Breast epithelium (tissue), 4 donors: ENCODE measurements around the gene MACROD1. TPM values are rescaled to one million over a fixed set of nuclear protein-coding genes. Genes with fewer than 3 reads are reported as not detected.
"Not testable (repeated sequence)": the region's sequence is repeated elsewhere in the genome, so short reads cannot be mapped to it uniquely, and the experiment has no call there.

Source experiments
- DNase-seq, 2 donors: peaks; one replicate each; pipeline ENCODE4 v3.0.0-alpha.2; 2019; ENCODE audit warnings: low spot score in 2 of 2
- H3K27ac ChIP-seq, 2 donors: fragments of 200-600 bp; sonication (generic) in 1 of 2; one replicate each; pipeline ENCODE4 v1.5.1; 2016 to 2019; ENCODE audit warnings: mild to moderate bottlenecking in 1 of 2
- H3K27me3 ChIP-seq, 2 donors: fragments of 200-600 bp; sonication (generic) in 1 of 2; one replicate each; pipeline versions ENCODE4 v1.5.1 to v1.6.0; 2017 to 2019; ENCODE audit warnings: control low read depth in 1 of 2, mild to moderate bottlenecking in 1 of 2
- H3K36me3 ChIP-seq: fragments of 200-600 bp; one replicate; pipeline ENCODE4 v1.5.1; 2019
- H3K4me1 ChIP-seq, 2 donors: fragments of 200-600 bp; sonication (generic); one replicate each; pipeline ENCODE4 v1.5.1; 2016 to 2019; ENCODE audit warnings: control low read depth in 1 of 2
- H3K4me3 ChIP-seq, 3 donors: fragments of 200-600 bp; sonication (generic); 1 replicate in 2 of 3; 2 replicates in 1 of 3; pipeline ENCODE4 v1.5.1; 2016 to 2019; ENCODE audit warnings: mild to moderate bottlenecking in 3 of 3, moderate library complexity in 2 of 3
- H3K9me3 ChIP-seq, 2 donors: fragments of 200-600 bp; sonication (generic) in 1 of 2; one replicate each; pipeline ENCODE4 v1.5.1; 2016 to 2019; ENCODE audit warnings: control low read depth in 1 of 2
- POLR2A ChIP-seq: fragments of 450-650 bp; IDR thresholded peaks from one replicate; pipeline ENCODE4 v1.6.1; 2016; ENCODE audit warnings: antibody characterized with exemption, mild to moderate bottlenecking, moderate library complexity
- POLR2AphosphoS5 ChIP-seq, 3 donors: sonication (generic); formaldehyde crosslinking; IDR thresholded peaks; one replicate each; pipeline ENCODE4 v1.6.1; 2017; ENCODE audit warnings: antibody characterized with exemption in 3 of 3
- intact Hi-C: fragments of 100-400 bp; cut with DNase I; formaldehyde crosslinking; loops from one replicate; pipeline ENCODE4 v1.15.1; 2023; ENCODE audit warnings: low total_unique reads
- total RNA-seq, 3 donors: library from RNA; depleted of rRNA; stranded (reverse); fragments of >200 nt; gene quantifications; one replicate each; pipeline ENCODE4 v1.1.0, GENCODE V29; 2016
- TF ChIP-seq, protein P1 (sequence below), 3 donors: fragments of 450-650 bp; IDR thresholded peaks; one replicate each; pipeline ENCODE4 v1.5.1; 2016 to 2017; ENCODE audit warnings: antibody characterized with exemption in 3 of 3, mild to moderate bottlenecking in 3 of 3, moderate library complexity in 3 of 3

MACROD1 gene
- total RNA-seq, 3 donors from 2014 or later: 19.7 to 113 (median 40.3) TPM

DNA sequence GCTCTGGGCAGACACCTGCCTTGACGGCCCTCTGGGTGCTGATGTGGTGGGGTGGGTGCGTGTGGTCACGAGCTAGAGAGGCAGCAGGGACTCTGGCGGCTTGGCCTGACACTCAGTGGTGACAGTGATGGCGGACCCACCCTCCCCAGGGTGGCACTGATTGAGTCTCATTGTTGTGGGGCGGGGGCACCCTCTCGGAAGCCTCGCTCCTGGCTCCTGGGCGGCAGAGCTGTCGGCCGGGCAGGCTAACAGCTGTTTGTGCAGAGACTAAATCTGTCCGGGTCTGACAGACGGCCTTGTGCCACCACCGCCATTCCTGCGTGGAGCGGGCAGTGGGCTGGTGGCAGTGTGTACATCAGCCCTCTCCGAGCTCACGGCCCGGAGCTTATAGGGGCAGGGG is 114.6 kb downstream of the MACROD1 start:
- intact Hi-C loops: no loop called here
- H3K9me3 ChIP-seq: no peaks in the 10 kb centered on the region
- no peaks in the 10 kb centered on the region for H3K36me3 ChIP-seq
- TF ChIP-seq POLR2A: no peak
- TF ChIP-seq POLR2AphosphoS5 (IDR thresholded peaks at IDR 0.05): no peak
- TF ChIP-seq, protein P1, sequence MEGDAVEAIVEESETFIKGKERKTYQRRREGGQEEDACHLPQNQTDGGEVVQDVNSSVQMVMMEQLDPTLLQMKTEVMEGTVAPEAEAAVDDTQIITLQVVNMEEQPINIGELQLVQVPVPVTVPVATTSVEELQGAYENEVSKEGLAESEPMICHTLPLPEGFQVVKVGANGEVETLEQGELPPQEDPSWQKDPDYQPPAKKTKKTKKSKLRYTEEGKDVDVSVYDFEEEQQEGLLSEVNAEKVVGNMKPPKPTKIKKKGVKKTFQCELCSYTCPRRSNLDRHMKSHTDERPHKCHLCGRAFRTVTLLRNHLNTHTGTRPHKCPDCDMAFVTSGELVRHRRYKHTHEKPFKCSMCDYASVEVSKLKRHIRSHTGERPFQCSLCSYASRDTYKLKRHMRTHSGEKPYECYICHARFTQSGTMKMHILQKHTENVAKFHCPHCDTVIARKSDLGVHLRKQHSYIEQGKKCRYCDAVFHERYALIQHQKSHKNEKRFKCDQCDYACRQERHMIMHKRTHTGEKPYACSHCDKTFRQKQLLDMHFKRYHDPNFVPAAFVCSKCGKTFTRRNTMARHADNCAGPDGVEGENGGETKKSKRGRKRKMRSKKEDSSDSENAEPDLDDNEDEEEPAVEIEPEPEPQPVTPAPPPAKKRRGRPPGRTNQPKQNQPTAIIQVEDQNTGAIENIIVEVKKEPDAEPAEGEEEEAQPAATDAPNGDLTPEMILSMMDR (IDR thresholded peaks at IDR 0.05): no peak
- no peak overlapping the region for H3K27ac ChIP-seq
- H3K4me3 ChIP-seq: no peak overlapping the region
- H3K4me1 ChIP-seq: no peaks in the 10 kb centered on the region
- no peaks in the 10 kb centered on the region for H3K27me3 ChIP-seq
- DNase-seq: no peak

DNA sequence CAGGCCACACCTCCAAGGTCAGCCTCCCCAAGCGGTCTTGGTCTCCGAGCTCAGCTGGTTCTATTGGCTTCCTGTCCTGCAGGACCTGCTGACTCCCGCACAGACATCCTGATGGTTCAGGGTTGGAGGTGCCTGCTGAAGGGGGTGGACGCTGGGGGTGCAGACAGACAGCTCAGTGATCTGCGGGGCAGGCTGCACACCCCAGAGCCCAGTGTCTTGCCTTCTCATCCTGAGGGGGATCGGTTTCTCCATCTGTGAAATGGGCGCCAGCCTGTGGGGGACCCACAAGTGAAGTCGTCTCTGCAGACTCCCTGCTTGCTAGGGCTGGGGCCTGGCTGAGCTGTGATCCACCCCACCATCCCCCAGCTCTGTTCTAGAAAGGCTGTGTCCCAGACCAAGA is 116.4 kb downstream of the MACROD1 start:
- DNase-seq: no peak
- H3K36me3 ChIP-seq: no peaks in the 10 kb centered on the region
- no peaks in the 10 kb centered on the region for H3K27me3 ChIP-seq
- H3K27ac ChIP-seq: no peak overlapping the region
- TF ChIP-seq, protein P1 (IDR thresholded peaks at IDR 0.05): no peak
- TF ChIP-seq POLR2AphosphoS5 (IDR thresholded peaks at IDR 0.05): no peak
- TF ChIP-seq POLR2A: no peak
- H3K9me3 ChIP-seq: no peaks in the 10 kb centered on the region
- intact Hi-C loops: no loop called here
- H3K4me3 ChIP-seq: no peak overlapping the region
- no peaks in the 10 kb centered on the region for H3K4me1 ChIP-seq

DNA sequence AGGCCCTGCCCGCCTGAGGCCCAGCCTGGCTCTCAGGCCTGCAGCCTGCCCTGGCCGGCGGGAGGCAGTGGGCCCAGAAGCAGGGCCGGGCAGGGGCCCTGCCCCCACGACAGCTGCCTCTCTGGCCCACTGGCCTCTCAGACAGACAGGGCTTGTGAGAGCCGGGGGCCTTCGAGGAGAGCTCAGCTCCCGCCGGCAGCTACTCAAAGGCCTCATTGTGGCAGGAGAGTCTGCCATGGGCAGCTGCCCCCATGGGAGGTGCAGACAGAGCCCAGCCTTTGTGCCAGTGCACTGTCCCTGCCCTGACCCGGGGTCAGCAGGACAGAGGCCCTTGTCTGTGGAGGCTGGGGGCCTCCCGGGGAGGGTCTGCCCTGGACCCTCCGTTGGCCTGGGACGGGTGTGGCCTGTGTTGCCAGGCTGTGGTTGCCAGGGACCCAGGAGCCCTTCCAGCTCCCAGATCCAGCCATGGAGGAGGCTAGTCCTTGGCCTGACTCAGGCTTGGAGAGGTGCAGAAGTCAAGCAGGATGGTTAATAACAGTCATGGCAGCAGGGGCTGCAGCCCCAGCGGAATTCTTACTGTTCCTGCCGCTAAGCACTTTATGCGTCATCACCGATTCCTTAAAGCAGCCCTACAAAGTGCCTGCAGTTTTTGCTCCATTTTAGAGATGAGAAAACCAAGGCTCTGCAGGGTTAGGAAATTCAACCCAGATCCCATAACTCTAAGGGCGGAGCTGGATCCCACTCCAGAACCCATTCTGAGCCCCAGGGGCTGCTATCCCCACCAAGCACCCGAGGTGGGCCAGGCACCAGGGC is 117.7 kb downstream of the MACROD1 start:
- TF ChIP-seq, protein P1 (IDR thresholded peaks at IDR 0.05): no peak
- TF ChIP-seq POLR2AphosphoS5 (IDR thresholded peaks at IDR 0.05): no peak
- TF ChIP-seq POLR2A: no peak
- DNase-seq: no peak
- Histone ChIP-seq H3K4me3 (no peak overlapping the region), H3K36me3 (no peaks in the 10 kb centered on the region), H3K4me1 (no peaks in the 10 kb centered on the region), H3K27me3 (no peaks in the 10 kb centered on the region), H3K27ac (no peak overlapping the region), H3K9me3 (no peaks in the 10 kb centered on the region)
- intact Hi-C loops: no loop called here

DNA sequence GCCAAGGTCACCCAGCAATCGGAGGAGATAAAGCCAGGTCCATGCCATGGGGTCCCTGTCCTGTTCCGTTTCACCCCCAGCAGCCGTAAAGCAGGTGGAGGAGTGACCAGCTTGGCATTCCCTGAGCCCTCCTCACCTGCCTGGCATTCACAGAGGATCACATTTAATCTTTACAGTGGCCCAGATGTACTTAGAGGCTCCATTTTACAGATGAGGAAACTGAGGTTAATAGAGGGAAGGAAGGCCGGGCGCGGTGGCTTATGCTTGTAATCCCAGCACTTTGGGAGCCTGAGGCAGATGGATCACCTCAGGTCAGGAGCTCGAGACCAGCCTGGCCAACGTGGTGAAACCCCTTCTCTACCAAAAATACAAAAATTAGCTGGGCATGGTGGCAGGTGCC is 118.5 kb downstream of the MACROD1 start:
- H3K27ac ChIP-seq, DNase-seq, H3K27me3 ChIP-seq, H3K4me3 ChIP-seq, intact Hi-C loops, H3K4me1 ChIP-seq, H3K36me3 ChIP-seq, H3K9me3 ChIP-seq: not testable (repeated sequence)

DNA sequence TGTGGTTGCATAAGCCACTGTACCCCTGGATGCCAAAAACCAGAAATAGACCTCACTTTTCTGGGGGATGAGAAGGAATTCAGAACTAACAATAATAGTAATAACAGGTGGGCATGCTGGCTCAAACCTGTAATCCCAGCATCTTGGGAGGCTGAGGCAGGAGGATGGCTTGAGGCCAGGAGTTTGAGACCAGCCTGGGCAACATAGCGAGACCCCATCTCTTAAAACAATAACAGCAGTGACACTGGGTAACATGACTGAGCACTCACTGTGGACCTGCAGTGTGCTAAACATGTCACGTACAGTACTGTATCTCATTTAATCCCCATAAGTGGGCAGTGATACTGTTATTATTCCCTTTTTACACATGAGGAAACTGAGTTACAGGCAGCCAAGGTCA is 120.2 kb downstream of the MACROD1 start:
- no peaks in the 10 kb centered on the region for H3K4me1 ChIP-seq
- intact Hi-C loops: no loop called here

More for the DNA sequence above, 120.2 kb downstream of the MACROD1 start:
- Histone ChIP-seq H3K4me3 (no peak overlapping the region), H3K9me3 (no peaks in the 10 kb centered on the region), H3K27ac (no peak overlapping the region), H3K27me3 (no peaks in the 10 kb centered on the region), H3K36me3 (no peaks in the 10 kb centered on the region)
- no peak for DNase-seq
- no peak for TF ChIP-seq POLR2A
- TF ChIP-seq, protein P1 (IDR thresholded peaks at IDR 0.05): no peak
- TF ChIP-seq POLR2AphosphoS5 (IDR thresholded peaks at IDR 0.05): no peak
